Nucleus accumbens (tissue), 56 donors: ENCODE measurements around the gene RCOR1.
A peak's percentile ranks its signal among the peaks of the same experiment; 100 is the strongest.

Experiments
- DNase-seq, 56 donors: peaks; one replicate each; lab custom pipeline; 2025; lab: John Stamatoyannopoulos, UW

Gene RCOR1

GRCh38 chr14:102667703-102668102 is 75.3 kb downstream of the RCOR1 start:
- DNase-seq: no peak

- DNase-seq: no peak
Measured at GRCh38 chr14:102668291-102668873, 75.9 kb downstream of the RCOR1 start.

- no peak for DNase-seq
Measured at GRCh38 chr14:102671410-102671809, 79.0 kb downstream of the RCOR1 start.

- DNase-seq: no peak
Measured at GRCh38 chr14:102672410-102672960, 80.0 kb downstream of the RCOR1 start.

- DNase-seq: no peak
Measured at GRCh38 chr14:102675396-102675795, 82.9 kb downstream of the RCOR1 start.

GRCh38 chr14:102678394-102678793 is 85.9 kb downstream of the RCOR1 start:
- DNase-seq: no peak

GRCh38 chr14:102683399-102684297 is 91.2 kb downstream of the RCOR1 start:
- DNase-seq: no peak

- no peak for DNase-seq
Measured at GRCh38 chr14:102684298-102684663, 91.8 kb downstream of the RCOR1 start.

GRCh38 chr14:102686196-102686801 is 93.8 kb downstream of the RCOR1 start:
- DNase-seq: no peak

GRCh38 chr14:102688290-102688689 is 95.8 kb downstream of the RCOR1 start:
- no peak for DNase-seq

GRCh38 chr14:102690509-102691286 is 98.2 kb downstream of the RCOR1 start:
- DNase-seq: no peak

GRCh38 chr14:102691763-102692162 is 99.3 kb downstream of the RCOR1 start:
- no peak for DNase-seq

- DNase-seq: no peak
Measured at GRCh38 chr14:102692334-102692733, 99.9 kb downstream of the RCOR1 start.

GRCh38 chr14:102693006-102693755 is 100.7 kb downstream of the RCOR1 start:
- DNase-seq: no peak

GRCh38 chr14:102694530-102695166 is 102.2 kb downstream of the RCOR1 start:
- peak in 32 of 56 donors; percentile 3 to 76 (median 21) for DNase-seq

- DNase-seq: no peak
Measured at GRCh38 chr14:102695167-102695555, 102.7 kb downstream of the RCOR1 start.

- no peak for DNase-seq
Measured at GRCh38 chr14:102696332-102696731, 103.9 kb downstream of the RCOR1 start.

- DNase-seq: no peak
Measured at GRCh38 chr14:102696856-102697495, 104.5 kb downstream of the RCOR1 start.

GRCh38 chr14:102697501-102697900 is 105.1 kb downstream of the RCOR1 start:
- DNase-seq: no peak
